PC-9 (cell line): ENCODE measurements around the gene SND1. TPM values are rescaled to one million over a fixed set of nuclear protein-coding genes. Genes with fewer than 3 reads are reported as not detected.

ENCODE experiments used
- BruUV-seq: library from RNA; stranded (reverse); fragments of 400-500 nt; replicated peaks from 2 replicates; lab custom pipeline; 2021; lab: Mats Ljungman, UMichigan
- CTCF ChIA-PET: fragments of 300-600 bp; sonication (Branson Sonifier 250); formaldehyde crosslinking; loops from one replicate; lab custom pipeline; 2022; ENCODE audit warnings: antibody characterized with exemption; lab: Charles Lee
- POLR2A ChIA-PET: fragments of 300-600 bp; sonication (Branson Sonifier 250); formaldehyde crosslinking; loops from one replicate; lab custom pipeline; 2022; ENCODE audit warnings: antibody characterized with exemption; ENCODE audit not compliant: unreplicated experiment; lab: Charles Lee
- DNase-seq, 2 experiments: peaks; one replicate each; pipeline versions ENCODE4 v3.0.0 to v3.0.0-alpha.2; 2015 to 2022; ENCODE audit warnings: mixed read lengths in 1 of 2
- H2AFZ ChIP-seq: fragments of 200-600 bp; sonication (generic); 2 replicates; pipeline ENCODE4 v1.8.1; 2017; ENCODE audit warnings: antibody characterized with exemption
- H3F3A ChIP-seq: fragments of 200-600 bp; sonication (generic); 2 replicates; pipeline ENCODE4 v1.8.1; 2017; ENCODE audit warnings: antibody characterized with exemption, mild to moderate bottlenecking, low read depth; ENCODE audit not compliant: insufficient read depth
- H3K27ac ChIP-seq: fragments of 200-600 bp; sonication (generic); 2 replicates; pipeline ENCODE4 v1.6.1; 2016; ENCODE audit warnings: mixed run types
- H3K27me3 ChIP-seq: fragments of 200-600 bp; sonication (generic); 2 replicates; pipeline ENCODE4 v1.6.1; 2016; ENCODE audit warnings: low read depth, mixed run types; ENCODE audit not compliant: insufficient read depth
- H3K36me3 ChIP-seq: fragments of 200-600 bp; sonication (generic); 2 replicates; pipeline ENCODE4 v1.6.1; 2016; ENCODE audit warnings: low read depth, mixed run types
- H3K4me1 ChIP-seq: fragments of 200-600 bp; sonication (generic); replicated peaks from 2 replicates; pipeline ENCODE4 v1.6.1; 2016; ENCODE audit warnings: mixed run types; ENCODE audit not compliant: insufficient read depth
- H3K4me2 ChIP-seq: fragments of 200-600 bp; sonication (generic); 2 replicates; pipeline ENCODE4 v1.6.1; 2017; ENCODE audit warnings: mixed run types
- H3K4me3 ChIP-seq: fragments of 200-600 bp; sonication (generic); 2 replicates; pipeline ENCODE4 v1.6.1; 2016; ENCODE audit warnings: mixed run types
- H3K79me2 ChIP-seq: fragments of 200-600 bp; sonication (generic); 2 replicates; pipeline ENCODE4 v1.6.1; 2017; ENCODE audit warnings: low read depth, mixed run types
- H3K9me2 ChIP-seq: fragments of 200-600 bp; sonication (generic); 2 replicates; pipeline ENCODE4 v1.8.1; 2017; ENCODE audit warnings: mild to moderate bottlenecking; ENCODE audit not compliant: insufficient read depth
- H3K9me3 ChIP-seq: fragments of 200-600 bp; sonication (generic); 2 replicates; pipeline ENCODE4 v1.8.1; 2016; ENCODE audit warnings: low read depth; ENCODE audit not compliant: insufficient read depth
- H4K20me1 ChIP-seq: fragments of 200-600 bp; sonication (generic); 2 replicates; pipeline ENCODE4 v1.8.1; 2017; ENCODE audit not compliant: insufficient read depth
- CTCF ChIP-seq: fragments of 200-600 bp; sonication (generic); conservative IDR thresholded peaks from 2 replicates; pipeline ENCODE4 v1.6.1; 2017; ENCODE audit warnings: mixed run types, antibody characterized with exemption, mild to moderate bottlenecking, moderate library complexity
- EZH2 ChIP-seq: fragments of 200-600 bp; sonication (generic); IDR thresholded peaks from 2 replicates; pipeline ENCODE4 v1.8.0; 2017; ENCODE audit warnings: antibody characterized with exemption, low read depth
- intact Hi-C: fragments of 100-400 bp; cut with micrococcal nuclease; formaldehyde crosslinking; loops from one replicate; pipeline ENCODE4 v1.10.0; 2022; ENCODE audit not compliant: unreplicated experiment
- total RNA-seq: library from RNA; stranded (reverse); gene quantifications from 2 replicates; pipeline ENCODE4 v1.2.3, GENCODE V29; 2021

Gene SND1
- total RNA-seq, 1 experiment from 2014 or later, result 273 TPM

GRCh38 chr7:128005759-128006159, 353.8 kb downstream of the SND1 start:
- Histone ChIP-seq H3K4me1 (no peaks in the 10 kb centered on the region), H3K79me2 (no peaks in the 10 kb centered on the region), H3K4me2 (no peak overlapping the region), H4K20me1 (no peaks in the 10 kb centered on the region), H3K9me2 (no peaks in the 10 kb centered on the region), H3K4me3 (no peak overlapping the region), H3K27ac (no peak overlapping the region), H3K27me3 (no peaks in the 10 kb centered on the region), H3K9me3 (no peaks in the 10 kb centered on the region), H3K36me3 (no peaks in the 10 kb centered on the region), H2AFZ (no peak overlapping the region), H3F3A (no peaks in the 10 kb centered on the region)
- no peak for TF ChIP-seq CTCF
- no peak for TF ChIP-seq EZH2
- DNase-seq, result no peak
- intact Hi-C loops, result no loop called here
- CTCF ChIA-PET, result no interaction called here
- BruUV-seq, result no TSS peak
- POLR2A ChIA-PET, result no interaction called here

- no peaks in the 10 kb centered on the region for H3K27me3 ChIP-seq
- no peaks in the 10 kb centered on the region for H3K9me3 ChIP-seq
- no peaks in the 10 kb centered on the region for H3F3A ChIP-seq
- no peaks in the 10 kb centered on the region for H3K9me2 ChIP-seq
- no peaks in the 10 kb centered on the region for H3K79me2 ChIP-seq
- H3K27ac ChIP-seq, result no peak overlapping the region
- no peaks in the 10 kb centered on the region for H4K20me1 ChIP-seq
- intact Hi-C loops, result no loop called here
- no peak for TF ChIP-seq EZH2
- TF ChIP-seq CTCF, result no peak
- H2AFZ ChIP-seq, result no peak overlapping the region
- H3K4me1 ChIP-seq, result no peaks in the 10 kb centered on the region
- H3K36me3 ChIP-seq, result no peaks in the 10 kb centered on the region
- ChIA-PET POLR2A (interaction anchor here (0.5 kb wide), 1 partner anchor 1199 kb away, joined by 4 read pairs; no protein-coding TSS in a partner anchor), CTCF (no interaction called here)
- H3K4me3 ChIP-seq, result no peak overlapping the region
- H3K4me2 ChIP-seq, result no peak overlapping the region
- BruUV-seq, result no TSS peak
- DNase-seq, result no peak
These were observed 354.7 kb downstream of the SND1 start for GRCh38 chr7:128006550-128007302.

GRCh38 chr7:128007303-128007680, 355.3 kb downstream of the SND1 start:
- Histone ChIP-seq H3K9me2 (no peaks in the 10 kb centered on the region), H3K79me2 (no peaks in the 10 kb centered on the region), H3K9me3 (no peaks in the 10 kb centered on the region), H3K36me3 (no peaks in the 10 kb centered on the region), H3K4me1 (no peaks in the 10 kb centered on the region), H3F3A (no peaks in the 10 kb centered on the region), H3K27ac (no peak overlapping the region), H3K4me3 (no peak overlapping the region), H3K4me2 (no peak overlapping the region), H3K27me3 (no peaks in the 10 kb centered on the region), H4K20me1 (no peaks in the 10 kb centered on the region), H2AFZ (no peak overlapping the region)
- ChIA-PET POLR2A (interaction anchor here (0.5 kb wide), 1 partner anchor 1199 kb away, joined by 4 read pairs; no protein-coding TSS in a partner anchor), CTCF (no interaction called here)
- no peak for DNase-seq
- no peak for TF ChIP-seq EZH2
- no peak for TF ChIP-seq CTCF
- no TSS peak for BruUV-seq
- intact Hi-C loops, result no loop called here
